Smooth muscle cell (in vitro differentiated cells): Measurements from ENCODE around the gene PROKR1. TPM values are rescaled to one million over a fixed set of nuclear protein-coding genes. Genes with fewer than 3 reads are reported as not detected.
A peak's percentile ranks its signal among the peaks of the same experiment; 100 is the strongest.
"Not testable (repeated sequence)": the region's sequence is repeated elsewhere in the genome, so short reads cannot be mapped to it uniquely, and the experiment has no call there.

Source experiments
- DNase-seq: peaks from one replicate; lab custom pipeline; 2025; ENCODE audit not compliant: unreplicated experiment; lab: John Stamatoyannopoulos, UW
- H2AFZ ChIP-seq: fragments of 200-600 bp; sonication (generic); 2 replicates; pipeline ENCODE4 v1.6.0; 2016; ENCODE audit warnings: antibody characterized with exemption, low read depth, mild to moderate bottlenecking
- H3F3A ChIP-seq: fragments of 200-600 bp; sonication (generic); 2 replicates; pipeline ENCODE4 v1.6.0; 2017; ENCODE audit warnings: antibody characterized with exemption, low read depth
- H3K27ac ChIP-seq: fragments of 200-600 bp; sonication (generic); 2 replicates; pipeline ENCODE4 v1.5.1; 2016; ENCODE audit warnings: low read depth, mild to moderate bottlenecking
- H3K27me3 ChIP-seq: fragments of 200-600 bp; sonication (generic); 2 replicates; pipeline ENCODE4 v1.6.1; 2016; ENCODE audit warnings: low read depth, mild to moderate bottlenecking
- H3K36me3 ChIP-seq: fragments of 200-600 bp; sonication (generic); 2 replicates; pipeline ENCODE4 v1.5.1; 2016; ENCODE audit warnings: low read depth
- H3K4me1 ChIP-seq: fragments of 200-600 bp; sonication (generic); 2 replicates; pipeline ENCODE4 v1.5.1; 2016; ENCODE audit warnings: low read depth
- H3K4me2 ChIP-seq: fragments of 200-600 bp; sonication (generic); 2 replicates; pipeline ENCODE4 v1.6.0; 2016; ENCODE audit warnings: mild to moderate bottlenecking
- H3K4me3 ChIP-seq: fragments of 200-600 bp; sonication (generic); 2 replicates; pipeline ENCODE4 v1.5.1; 2016; ENCODE audit warnings: mild to moderate bottlenecking
- H3K79me2 ChIP-seq: fragments of 200-600 bp; sonication (generic); 2 replicates; pipeline ENCODE4 v1.6.0; 2016; ENCODE audit warnings: low read depth, mild to moderate bottlenecking
- H3K9ac ChIP-seq: fragments of 200-600 bp; sonication (generic); 2 replicates; pipeline ENCODE4 v1.6.0; 2016; ENCODE audit warnings: low read depth
- H3K9me3 ChIP-seq: fragments of 200-600 bp; sonication (generic); replicated peaks from 2 replicates; pipeline ENCODE4 v1.5.1; 2016; ENCODE audit warnings: low read depth
- H4K20me1 ChIP-seq: fragments of 200-600 bp; sonication (generic); 2 replicates; pipeline ENCODE4 v1.6.0; 2016; ENCODE audit warnings: low read depth
- WGBS: methylation state at CpG from one replicate; pipeline ENCODE4 v1.1.7; 2016; ENCODE audit warnings: low lambda C conversion rate; 5-methylcytosine and 5-hydroxymethylcytosine counted together
- polyA plus RNA-seq: library from polyadenylated mRNA; unstranded; fragments of >200 nt; fragmentation: Nextera tagmentation; extraction: Ambion mirVana; gene quantifications from 2 replicates; pipeline ENCODE4 v1.2.1, GENCODE V29; 2016
- total RNA-seq: library from RNA; depleted of rRNA; stranded (reverse); fragments of >200 nt; gene quantifications from 2 replicates; pipeline ENCODE4 v1.2.3, GENCODE V29; 2014
- TF ChIP-seq, protein P1 (sequence below): fragments of 200-600 bp; sonication (generic); IDR thresholded peaks from 2 replicates; pipeline ENCODE4 v1.5.1; 2017; ENCODE audit warnings: borderline replicate concordance, mild to moderate bottlenecking, antibody characterized with exemption; ENCODE audit not compliant: insufficient read depth, poor library complexity, severe bottlenecking

The PROKR1 gene
- total and polyA plus RNA-seq, 2 experiments from 2014 or later, result not detected

GRCh38 chr2:68671961-68672360, 28.6 kb downstream of the PROKR1 start:
- DNase-seq, result no peak
- no peak overlapping the region for H3K4me3 ChIP-seq
- H4K20me1 ChIP-seq, result no peaks in the 10 kb centered on the region
- no peak overlapping the region for H2AFZ ChIP-seq
- no peaks in the 10 kb centered on the region for H3K36me3 ChIP-seq
- H3K9ac ChIP-seq, result no peak overlapping the region
- H3K27me3 ChIP-seq, result no peaks in the 10 kb centered on the region
- no peaks in the 10 kb centered on the region for H3F3A ChIP-seq
- H3K79me2 ChIP-seq, result no peaks in the 10 kb centered on the region
- no peaks in the 10 kb centered on the region for H3K9me3 ChIP-seq
- H3K27ac ChIP-seq, result no peak overlapping the region
- H3K4me1 ChIP-seq, result no peaks in the 10 kb centered on the region
- H3K4me2 ChIP-seq, result no peak overlapping the region
- TF ChIP-seq, protein P1, sequence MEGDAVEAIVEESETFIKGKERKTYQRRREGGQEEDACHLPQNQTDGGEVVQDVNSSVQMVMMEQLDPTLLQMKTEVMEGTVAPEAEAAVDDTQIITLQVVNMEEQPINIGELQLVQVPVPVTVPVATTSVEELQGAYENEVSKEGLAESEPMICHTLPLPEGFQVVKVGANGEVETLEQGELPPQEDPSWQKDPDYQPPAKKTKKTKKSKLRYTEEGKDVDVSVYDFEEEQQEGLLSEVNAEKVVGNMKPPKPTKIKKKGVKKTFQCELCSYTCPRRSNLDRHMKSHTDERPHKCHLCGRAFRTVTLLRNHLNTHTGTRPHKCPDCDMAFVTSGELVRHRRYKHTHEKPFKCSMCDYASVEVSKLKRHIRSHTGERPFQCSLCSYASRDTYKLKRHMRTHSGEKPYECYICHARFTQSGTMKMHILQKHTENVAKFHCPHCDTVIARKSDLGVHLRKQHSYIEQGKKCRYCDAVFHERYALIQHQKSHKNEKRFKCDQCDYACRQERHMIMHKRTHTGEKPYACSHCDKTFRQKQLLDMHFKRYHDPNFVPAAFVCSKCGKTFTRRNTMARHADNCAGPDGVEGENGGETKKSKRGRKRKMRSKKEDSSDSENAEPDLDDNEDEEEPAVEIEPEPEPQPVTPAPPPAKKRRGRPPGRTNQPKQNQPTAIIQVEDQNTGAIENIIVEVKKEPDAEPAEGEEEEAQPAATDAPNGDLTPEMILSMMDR, result no peak
- WGBS, result 73% methylated on average over 4 of the region's 4 CpGs

GRCh38 chr2:68673631-68674030, 30.3 kb downstream of the PROKR1 start:
- H3K4me2 ChIP-seq, result no peak overlapping the region
- WGBS, result 93% methylated on average over 3 of the region's 3 CpGs
- no peak overlapping the region for H3K9ac ChIP-seq
- no peaks in the 10 kb centered on the region for H3F3A ChIP-seq
- H3K36me3 ChIP-seq, result no peaks in the 10 kb centered on the region
- TF ChIP-seq, protein P1, result no peak
- H3K27me3 ChIP-seq, result no peaks in the 10 kb centered on the region
- no peaks in the 10 kb centered on the region for H3K79me2 ChIP-seq
- no peak overlapping the region for H3K27ac ChIP-seq
- no peak overlapping the region for H3K4me3 ChIP-seq
- DNase-seq, result no peak
- no peak overlapping the region for H2AFZ ChIP-seq
- no peaks in the 10 kb centered on the region for H3K9me3 ChIP-seq
- no peaks in the 10 kb centered on the region for H3K4me1 ChIP-seq
- no peaks in the 10 kb centered on the region for H4K20me1 ChIP-seq

GRCh38 chr2:68675470-68675869, 32.1 kb downstream of the PROKR1 start:
- no peak overlapping the region for H3K9ac ChIP-seq
- H3K4me1 ChIP-seq, result no peaks in the 10 kb centered on the region
- no peaks in the 10 kb centered on the region for H3K27me3 ChIP-seq
- H3K36me3 ChIP-seq, result no peaks in the 10 kb centered on the region
- no peaks in the 10 kb centered on the region for H3K9me3 ChIP-seq
- H3K79me2 ChIP-seq, result no peaks in the 10 kb centered on the region
- DNase-seq, result no peak
- no peak overlapping the region for H2AFZ ChIP-seq
- H3K4me3 ChIP-seq, result no peak overlapping the region
- no peak overlapping the region for H3K27ac ChIP-seq
- H3K4me2 ChIP-seq, result no peak overlapping the region
- TF ChIP-seq, protein P1, result no peak
- no peaks in the 10 kb centered on the region for H4K20me1 ChIP-seq
- H3F3A ChIP-seq, result no peaks in the 10 kb centered on the region

- not testable (repeated sequence) for H4K20me1 ChIP-seq, H3K4me1 ChIP-seq, H3K27me3 ChIP-seq, H3K36me3 ChIP-seq, H3K9me3 ChIP-seq, DNase-seq, H3K79me2 ChIP-seq, H3K27ac ChIP-seq, H3K4me3 ChIP-seq, H2AFZ ChIP-seq, H3K4me2 ChIP-seq, H3K9ac ChIP-seq, H3F3A ChIP-seq
- 80% methylated on average over 2 of the region's 3 CpGs for WGBS
Observed at GRCh38 chr2:68677837-68678236, 34.5 kb downstream of the PROKR1 start.

GRCh38 chr2:68679166-68679916, 36.0 kb downstream of the PROKR1 start:
- H3F3A ChIP-seq, H3K9me3 ChIP-seq, H3K27ac ChIP-seq, H3K27me3 ChIP-seq, H3K36me3 ChIP-seq, H3K9ac ChIP-seq, DNase-seq, H4K20me1 ChIP-seq, H3K79me2 ChIP-seq, H3K4me1 ChIP-seq: not testable (repeated sequence)
- H2AFZ ChIP-seq, result peak overlapping the region; percentile 26
- WGBS, result 34% methylated on average over 23 of the region's 25 CpGs
- peak overlapping the region; percentile 44 for H3K4me3 ChIP-seq
- peak overlapping the region; percentile 27 for H3K4me2 ChIP-seq

DNA sequence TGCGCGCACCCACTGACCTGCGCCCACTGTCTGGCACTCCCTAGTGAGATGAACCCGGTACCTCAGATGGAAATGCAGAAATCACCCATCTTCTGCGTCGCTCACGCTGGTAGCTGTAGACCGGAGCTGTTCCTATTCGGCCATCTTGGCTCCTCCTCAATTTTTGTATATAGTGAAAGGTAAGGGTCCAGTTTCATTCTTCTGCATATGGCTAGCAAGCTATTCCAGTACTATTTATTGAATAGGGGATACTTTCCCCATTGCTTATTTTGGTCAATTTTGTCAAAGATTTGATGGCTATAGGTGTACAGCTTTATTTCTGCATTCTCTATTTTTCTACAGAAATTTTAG, 36.5 kb downstream of the PROKR1 start:
- H4K20me1 ChIP-seq, H3K79me2 ChIP-seq, H3K9me3 ChIP-seq, H3K27ac ChIP-seq, H3K27me3 ChIP-seq, H3K4me1 ChIP-seq, H3K36me3 ChIP-seq, H3K9ac ChIP-seq, H3F3A ChIP-seq, DNase-seq: not testable (repeated sequence)
- Histone ChIP-seq H3K4me3 (peak overlapping the region; percentile 44), H3K4me2 (peak overlapping the region; percentile 27), H2AFZ (peak overlapping the region; percentile 26)
- 58% methylated on average over 9 of the region's 9 CpGs for WGBS
